NCI-H774 (cell line): ENCODE results near the gene NBAS.
"Not testable (repeated sequence)": the region's sequence is repeated elsewhere in the genome, so short reads cannot be mapped to it uniquely, and the experiment has no call there.

Experiments used
- DNase-seq: peaks from one replicate; lab custom pipeline; 2025; lab: John Stamatoyannopoulos, UW

NBAS gene

GRCh38 chr2:15559379-15560139 lies 1.6 kb downstream of the NBAS start:
- DNase-seq: no peak

- DNase-seq: no peak
Measured at GRCh38 chr2:15557887-15558311, 3.2 kb downstream of the NBAS start.

GRCh38 chr2:15556311-15556930 lies 4.7 kb downstream of the NBAS start:
- no peak for DNase-seq

GRCh38 chr2:15555760-15556193 lies 5.4 kb downstream of the NBAS start:
- DNase-seq: no peak

- no peak for DNase-seq
Measured at GRCh38 chr2:15554525-15555218, 6.5 kb downstream of the NBAS start.

- DNase-seq: no peak
Measured at GRCh38 chr2:15553951-15554350, 7.2 kb downstream of the NBAS start.

- DNase-seq: no peak
Measured at GRCh38 chr2:15553519-15553918, 7.6 kb downstream of the NBAS start.

- DNase-seq: no peak
Measured at GRCh38 chr2:15548974-15549373, 12.2 kb downstream of the NBAS start.

GRCh38 chr2:15547115-15547876 lies 13.8 kb downstream of the NBAS start:
- DNase-seq: no peak

- no peak for DNase-seq
Measured at GRCh38 chr2:15546297-15547098, 14.6 kb downstream of the NBAS start.

GRCh38 chr2:15544227-15544626 lies 16.9 kb downstream of the NBAS start:
- no peak for DNase-seq

GRCh38 chr2:15543541-15543940 lies 17.6 kb downstream of the NBAS start:
- no peak for DNase-seq

GRCh38 chr2:15543053-15543452 lies 18.1 kb downstream of the NBAS start:
- DNase-seq: no peak

- DNase-seq: not testable (repeated sequence)
Measured at GRCh38 chr2:15542269-15542668, 18.9 kb downstream of the NBAS start.

- not testable (repeated sequence) for DNase-seq
Measured at GRCh38 chr2:15540523-15540922, 20.6 kb downstream of the NBAS start.

- no peak for DNase-seq
Measured at GRCh38 chr2:15539999-15540398, 21.1 kb downstream of the NBAS start.

- DNase-seq: no peak
Measured at GRCh38 chr2:15538792-15539191, 22.3 kb downstream of the NBAS start.

GRCh38 chr2:15533860-15534480 lies 27.2 kb downstream of the NBAS start:
- DNase-seq: no peak

- DNase-seq: no peak
Measured at GRCh38 chr2:15532996-15533395, 28.1 kb downstream of the NBAS start.

GRCh38 chr2:15531095-15531854 lies 29.9 kb downstream of the NBAS start:
- DNase-seq: no peak
